HL-60 (cell line): Measurements from ENCODE around the gene B3GALT5.

Source experiments
- GABPA ChIP-seq: IDR thresholded peaks from 2 replicates; pipeline ENCODE4 v1.6.1; 2012; ENCODE audit warnings: low read depth
- POLR2AphosphoS5 ChIP-seq: IDR thresholded peaks from 2 replicates; pipeline ENCODE4 v1.6.1; 2012; ENCODE audit warnings: low read depth
- SPI1 ChIP-seq: IDR thresholded peaks from 2 replicates; pipeline ENCODE4 v1.6.1; 2012; ENCODE audit warnings: low read depth, mild to moderate bottlenecking, borderline replicate concordance
- TF ChIP-seq, protein P1 (sequence below): IDR thresholded peaks from one replicate; pipeline ENCODE4 v1.5.1; 2011; ENCODE audit warnings: low read length, control low read depth, inconsistent platforms; ENCODE audit not compliant: insufficient read depth
- TF ChIP-seq, protein P2 (sequence below): IDR thresholded peaks from 2 replicates; pipeline ENCODE4 v1.6.1; 2012; ENCODE audit warnings: low read depth; ENCODE audit not compliant: insufficient replicate concordance

DNA sequence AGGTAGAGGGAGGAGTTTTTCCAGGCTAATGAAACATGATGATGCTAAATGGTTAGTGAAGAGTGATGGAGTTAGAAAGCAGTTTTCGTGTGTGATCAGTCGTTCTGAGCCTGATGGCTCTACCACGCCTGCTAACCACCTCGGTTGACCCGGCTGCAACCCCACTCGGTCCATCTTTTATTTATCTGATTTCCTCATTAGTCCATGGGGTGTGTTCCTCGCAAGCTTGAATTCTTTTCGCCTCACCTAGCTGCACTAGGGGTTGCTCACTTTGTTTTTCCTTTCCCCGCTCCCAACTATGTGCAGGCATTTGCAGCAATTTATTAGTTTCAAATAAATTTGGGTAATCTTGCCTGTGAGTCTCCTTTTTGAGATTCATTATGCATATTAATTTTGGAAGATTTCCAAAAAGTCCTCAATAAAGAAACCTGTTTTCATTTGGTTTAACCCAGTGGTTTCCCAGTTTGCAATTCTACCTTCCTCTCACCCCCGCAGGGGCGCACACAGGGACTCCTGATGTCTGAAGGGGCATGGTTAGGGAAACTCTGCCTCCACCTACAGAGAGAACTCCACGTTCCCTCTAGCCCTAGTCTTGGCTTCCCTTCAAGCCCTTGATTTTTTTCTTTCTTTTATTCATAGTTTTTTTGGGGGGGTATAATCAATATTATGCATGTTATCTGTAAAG is 12.6 kb downstream of the B3GALT5 start:
- TF ChIP-seq, protein P1, sequence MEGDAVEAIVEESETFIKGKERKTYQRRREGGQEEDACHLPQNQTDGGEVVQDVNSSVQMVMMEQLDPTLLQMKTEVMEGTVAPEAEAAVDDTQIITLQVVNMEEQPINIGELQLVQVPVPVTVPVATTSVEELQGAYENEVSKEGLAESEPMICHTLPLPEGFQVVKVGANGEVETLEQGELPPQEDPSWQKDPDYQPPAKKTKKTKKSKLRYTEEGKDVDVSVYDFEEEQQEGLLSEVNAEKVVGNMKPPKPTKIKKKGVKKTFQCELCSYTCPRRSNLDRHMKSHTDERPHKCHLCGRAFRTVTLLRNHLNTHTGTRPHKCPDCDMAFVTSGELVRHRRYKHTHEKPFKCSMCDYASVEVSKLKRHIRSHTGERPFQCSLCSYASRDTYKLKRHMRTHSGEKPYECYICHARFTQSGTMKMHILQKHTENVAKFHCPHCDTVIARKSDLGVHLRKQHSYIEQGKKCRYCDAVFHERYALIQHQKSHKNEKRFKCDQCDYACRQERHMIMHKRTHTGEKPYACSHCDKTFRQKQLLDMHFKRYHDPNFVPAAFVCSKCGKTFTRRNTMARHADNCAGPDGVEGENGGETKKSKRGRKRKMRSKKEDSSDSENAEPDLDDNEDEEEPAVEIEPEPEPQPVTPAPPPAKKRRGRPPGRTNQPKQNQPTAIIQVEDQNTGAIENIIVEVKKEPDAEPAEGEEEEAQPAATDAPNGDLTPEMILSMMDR, result no peak
- TF ChIP-seq, protein P2, sequence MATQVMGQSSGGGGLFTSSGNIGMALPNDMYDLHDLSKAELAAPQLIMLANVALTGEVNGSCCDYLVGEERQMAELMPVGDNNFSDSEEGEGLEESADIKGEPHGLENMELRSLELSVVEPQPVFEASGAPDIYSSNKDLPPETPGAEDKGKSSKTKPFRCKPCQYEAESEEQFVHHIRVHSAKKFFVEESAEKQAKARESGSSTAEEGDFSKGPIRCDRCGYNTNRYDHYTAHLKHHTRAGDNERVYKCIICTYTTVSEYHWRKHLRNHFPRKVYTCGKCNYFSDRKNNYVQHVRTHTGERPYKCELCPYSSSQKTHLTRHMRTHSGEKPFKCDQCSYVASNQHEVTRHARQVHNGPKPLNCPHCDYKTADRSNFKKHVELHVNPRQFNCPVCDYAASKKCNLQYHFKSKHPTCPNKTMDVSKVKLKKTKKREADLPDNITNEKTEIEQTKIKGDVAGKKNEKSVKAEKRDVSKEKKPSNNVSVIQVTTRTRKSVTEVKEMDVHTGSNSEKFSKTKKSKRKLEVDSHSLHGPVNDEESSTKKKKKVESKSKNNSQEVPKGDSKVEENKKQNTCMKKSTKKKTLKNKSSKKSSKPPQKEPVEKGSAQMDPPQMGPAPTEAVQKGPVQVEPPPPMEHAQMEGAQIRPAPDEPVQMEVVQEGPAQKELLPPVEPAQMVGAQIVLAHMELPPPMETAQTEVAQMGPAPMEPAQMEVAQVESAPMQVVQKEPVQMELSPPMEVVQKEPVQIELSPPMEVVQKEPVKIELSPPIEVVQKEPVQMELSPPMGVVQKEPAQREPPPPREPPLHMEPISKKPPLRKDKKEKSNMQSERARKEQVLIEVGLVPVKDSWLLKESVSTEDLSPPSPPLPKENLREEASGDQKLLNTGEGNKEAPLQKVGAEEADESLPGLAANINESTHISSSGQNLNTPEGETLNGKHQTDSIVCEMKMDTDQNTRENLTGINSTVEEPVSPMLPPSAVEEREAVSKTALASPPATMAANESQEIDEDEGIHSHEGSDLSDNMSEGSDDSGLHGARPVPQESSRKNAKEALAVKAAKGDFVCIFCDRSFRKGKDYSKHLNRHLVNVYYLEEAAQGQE, result no peak
- no peak for TF ChIP-seq POLR2AphosphoS5
- TF ChIP-seq GABPA, result no peak
- no peak for TF ChIP-seq SPI1
